GM21619 (cell line): ENCODE results near the gene DHX30.

ENCODE experiments used
- ATAC-seq: cut with Tn5 transposase; IDR thresholded peaks from one replicate; pipeline ENCODE4 v1.9.1; 2021; ENCODE audit not compliant: unreplicated experiment

DHX30 gene

GRCh38 chr3:47851888-47852603, 49.1 kb downstream of the DHX30 start:
- no peak for ATAC-seq

DNA sequence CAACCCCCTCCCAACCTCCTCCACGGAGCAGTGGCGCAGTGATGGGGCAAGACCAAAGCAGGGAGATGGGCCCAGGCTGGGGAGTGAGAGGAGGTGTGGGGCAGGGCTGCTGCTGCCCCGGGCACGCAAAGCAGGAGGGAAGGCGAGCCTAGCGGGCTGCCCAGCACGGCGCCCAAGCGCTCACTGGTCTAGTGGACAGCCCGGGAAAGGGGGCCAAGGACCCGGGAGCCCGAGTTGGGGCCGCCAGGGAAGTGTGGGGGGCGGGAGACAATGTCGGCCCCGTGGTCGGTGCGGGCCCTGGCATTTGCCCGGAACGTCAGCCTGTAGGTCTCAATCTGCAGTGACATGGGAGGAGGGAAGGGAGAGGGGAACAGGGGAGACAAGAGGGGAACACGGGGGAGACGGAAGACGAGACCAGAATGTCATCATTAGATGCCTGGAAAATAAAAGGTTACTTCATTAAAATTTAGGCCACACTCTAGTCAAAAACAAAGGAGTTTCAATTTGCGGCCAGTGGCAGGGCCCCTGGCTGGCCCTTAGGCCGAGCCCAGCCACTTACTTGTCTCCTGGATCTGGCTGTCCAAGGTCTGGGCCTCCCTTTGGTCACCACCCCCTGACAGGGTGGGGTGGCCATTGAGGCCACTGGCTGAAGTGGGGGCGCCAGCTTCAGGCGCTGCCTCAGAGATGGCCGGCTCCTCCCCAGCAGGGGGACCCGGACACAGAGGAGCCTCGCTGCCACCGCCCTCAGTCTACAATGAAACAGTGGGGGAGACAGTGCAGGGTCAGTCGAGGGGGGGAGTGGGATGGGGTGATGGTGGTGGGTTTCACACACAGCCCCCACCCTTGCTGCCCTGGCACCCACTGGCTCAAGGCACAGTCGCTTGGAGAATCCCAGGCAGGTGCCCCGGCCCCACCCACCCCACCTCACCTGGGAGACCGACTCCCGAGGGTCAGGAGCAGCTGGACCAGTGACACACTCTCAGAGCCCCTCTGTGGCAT, 50.0 kb downstream of the DHX30 start:
- no peak for ATAC-seq

DNA sequence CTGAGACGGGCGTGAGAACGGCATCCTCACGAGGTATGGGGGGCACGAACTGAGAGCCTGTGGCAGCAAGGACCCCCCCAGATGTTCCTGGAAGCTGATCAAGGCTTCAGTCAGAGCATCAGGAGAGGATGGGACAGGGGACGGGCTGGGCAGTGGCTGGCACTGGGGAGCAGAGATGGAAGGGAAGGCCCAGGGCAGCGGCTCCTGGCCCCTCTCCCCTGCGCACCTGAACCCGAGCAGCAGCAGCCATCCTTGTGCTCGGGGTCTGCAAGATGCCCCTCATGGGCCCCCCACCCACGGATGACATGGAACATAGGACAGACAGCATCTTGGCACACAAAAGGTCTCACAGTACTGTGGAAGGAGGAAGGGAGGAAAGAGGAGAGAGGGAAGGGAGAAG, 51.3 kb downstream of the DHX30 start:
- ATAC-seq: no peak

- no peak for ATAC-seq
Measured at GRCh38 chr3:47854720-47855455, 52.0 kb downstream of the DHX30 start.

DNA sequence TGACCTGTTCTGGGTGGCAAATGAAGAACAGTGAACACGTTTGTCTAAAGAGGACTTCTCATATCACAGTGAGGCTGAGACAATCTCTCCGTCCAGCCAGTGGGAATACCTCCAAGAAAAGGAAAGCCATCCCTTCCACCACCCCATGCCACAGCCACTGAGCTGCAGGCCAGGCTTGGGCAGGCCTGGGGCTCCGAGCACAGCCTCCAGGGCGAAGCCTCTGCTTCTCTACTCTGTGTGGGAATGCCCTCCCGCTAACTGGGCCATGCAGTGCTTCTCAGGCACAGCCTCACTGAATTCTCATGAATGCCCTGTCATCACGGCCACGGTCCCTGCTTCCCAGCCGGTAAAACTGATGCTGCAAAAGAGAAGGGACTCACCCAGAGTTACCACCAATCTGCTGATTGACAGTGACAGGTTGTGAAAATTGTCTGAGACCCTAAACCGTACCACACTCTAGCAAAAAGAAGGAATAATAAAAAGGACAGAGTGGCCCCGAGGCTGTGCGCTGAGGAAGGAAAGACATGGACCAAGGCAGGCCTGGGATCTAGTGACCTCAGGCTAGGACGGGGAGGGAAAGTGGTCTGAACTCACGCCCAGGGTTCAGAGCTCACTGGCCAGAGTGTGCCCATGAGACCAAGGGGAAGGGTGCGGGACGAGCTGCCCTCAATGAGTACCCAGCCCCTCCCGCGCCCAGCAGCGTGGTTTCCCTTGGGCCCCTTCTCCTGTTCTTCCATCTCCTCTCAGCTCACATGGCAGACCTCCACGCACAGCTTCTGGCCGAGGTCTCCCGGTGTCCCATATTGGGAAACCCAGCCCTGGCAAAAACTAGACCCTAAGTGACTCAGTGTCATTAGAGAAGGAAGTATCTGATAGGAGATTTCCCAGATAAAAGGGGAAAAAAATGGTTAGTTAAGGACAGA, 52.8 kb downstream of the DHX30 start:
- ATAC-seq: no peak

GRCh38 chr3:47856669-47857068, 53.7 kb downstream of the DHX30 start:
- no peak for ATAC-seq

- ATAC-seq: no peak
Measured at GRCh38 chr3:47857151-47857550, 54.2 kb downstream of the DHX30 start.

DNA sequence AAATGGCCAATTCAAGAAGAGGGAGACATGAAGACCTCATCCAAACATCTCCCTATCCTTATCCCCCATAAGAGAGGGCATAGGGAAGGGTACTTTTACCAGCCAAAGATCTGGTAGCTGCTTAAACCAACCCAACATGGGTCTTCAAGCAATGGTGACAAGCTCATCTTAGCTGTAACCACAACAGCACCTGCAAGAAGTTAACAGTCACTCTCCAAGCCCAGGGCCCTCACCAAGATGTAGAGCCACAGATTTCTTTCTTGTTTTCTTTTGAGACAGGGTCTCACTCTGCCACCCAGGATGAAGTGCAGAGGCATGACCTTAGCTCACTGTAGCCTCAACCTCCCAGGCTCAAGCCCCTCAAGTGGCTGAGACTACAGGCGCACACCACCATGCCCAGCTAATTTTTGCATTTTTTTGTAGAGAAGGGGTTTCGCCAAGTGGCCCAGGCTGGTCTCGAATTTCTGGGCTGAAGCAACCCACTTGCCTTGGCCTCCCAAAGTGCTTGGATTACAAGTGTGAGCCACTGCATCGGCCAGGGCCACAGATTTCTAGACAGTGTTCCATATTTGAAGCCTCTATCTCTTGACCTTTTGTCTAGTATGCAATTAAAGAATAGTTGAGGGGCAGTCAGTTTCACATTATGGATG, 57.1 kb downstream of the DHX30 start:
- no peak for ATAC-seq

DNA sequence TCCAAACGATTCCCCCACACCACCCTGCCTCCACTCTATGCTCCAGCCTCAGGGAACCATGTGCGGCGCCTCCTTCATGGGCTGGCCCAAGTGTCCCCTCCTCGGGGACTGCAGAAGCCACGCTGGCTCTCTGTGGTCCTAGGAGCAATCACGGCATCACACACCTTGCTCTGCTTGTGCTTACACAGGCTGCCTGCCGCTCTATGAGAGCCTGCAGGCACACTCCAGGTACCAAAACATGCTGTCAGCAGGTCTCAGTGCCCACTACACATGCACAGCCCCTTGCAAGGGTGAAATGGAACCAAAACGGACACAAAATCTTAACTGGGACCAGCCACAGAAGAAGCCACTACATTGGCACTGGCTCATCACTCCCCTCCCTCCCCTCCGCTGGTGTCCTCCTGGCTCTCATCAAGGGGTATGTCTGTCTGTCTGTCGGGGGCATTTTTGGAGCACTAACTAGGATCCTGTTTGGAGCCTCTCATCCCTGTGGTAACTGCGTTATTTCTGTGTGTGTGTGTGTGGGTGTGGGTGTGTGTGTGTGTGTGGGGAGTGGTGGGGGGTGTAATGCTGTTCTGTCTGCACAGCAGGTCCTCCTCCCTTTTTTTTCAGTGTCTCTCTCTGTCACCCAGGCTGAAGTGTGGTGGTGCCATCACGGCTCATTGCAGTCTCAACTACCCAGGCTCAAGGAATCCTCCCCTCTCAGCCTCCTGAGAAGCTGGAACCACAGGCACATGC, 60.6 kb downstream of the DHX30 start:
- no peak for ATAC-seq

DNA sequence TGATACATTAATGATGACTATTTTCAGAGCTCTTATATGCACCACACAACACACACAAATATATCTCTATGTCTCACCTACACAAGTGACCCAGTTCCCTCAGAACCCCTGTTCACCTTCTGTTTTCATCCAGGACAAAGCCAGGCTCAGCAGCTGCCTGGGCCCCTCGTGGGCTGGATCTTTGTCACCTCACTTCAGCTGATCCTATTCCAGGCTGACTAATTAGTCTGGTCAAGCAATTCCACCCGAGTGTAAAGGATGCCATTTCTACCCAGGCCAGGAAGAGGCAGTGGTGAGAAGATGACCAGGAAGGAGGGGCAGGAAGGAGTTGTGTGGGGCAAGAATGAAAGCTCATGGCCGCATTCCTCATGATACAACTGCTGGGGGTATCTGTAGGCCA, 62.3 kb downstream of the DHX30 start:
- ATAC-seq: no peak

- ATAC-seq: no peak
Measured at GRCh38 chr3:47867451-47868044, 64.6 kb downstream of the DHX30 start.

DNA sequence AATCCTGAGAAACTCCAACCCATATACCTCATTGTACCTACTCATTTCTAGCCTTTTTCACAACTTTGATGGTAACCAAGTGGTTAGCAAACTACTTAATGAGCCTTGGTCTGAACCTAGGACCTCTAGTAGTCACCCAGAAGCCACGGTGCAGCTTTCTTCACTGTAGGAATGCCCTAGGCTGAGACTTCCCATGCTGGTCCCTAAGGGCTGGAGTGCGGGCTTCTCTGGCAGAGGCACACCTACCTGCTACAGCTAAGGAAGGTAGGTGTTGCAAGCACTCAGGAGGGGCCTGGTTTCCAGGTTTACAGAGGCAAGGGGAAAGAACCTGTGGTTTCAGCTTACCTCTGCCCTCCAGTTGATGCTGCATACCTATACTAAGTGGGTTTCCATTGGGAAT, 65.4 kb downstream of the DHX30 start:
- ATAC-seq: no peak

DNA sequence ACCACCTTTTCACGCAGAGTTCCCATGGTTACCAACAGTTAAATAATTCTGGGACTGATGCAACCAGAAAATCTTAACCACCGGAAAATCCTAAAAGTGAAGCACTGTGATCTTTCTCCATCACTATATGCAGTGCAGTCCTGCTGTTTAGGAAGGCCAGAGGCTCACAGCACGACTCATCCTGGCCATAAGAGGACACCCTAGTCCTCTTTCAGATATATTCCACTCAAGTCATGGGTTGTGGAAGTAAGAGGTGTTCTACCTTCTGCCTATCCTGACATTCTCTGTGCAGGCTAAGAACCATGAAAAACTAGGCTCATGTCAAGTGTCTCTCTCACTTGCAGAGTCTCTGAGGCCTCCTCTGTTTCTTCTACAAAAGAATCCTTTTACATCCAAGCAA, 67.2 kb downstream of the DHX30 start:
- no peak for ATAC-seq

GRCh38 chr3:47870702-47871260, 67.8 kb downstream of the DHX30 start:
- ATAC-seq: no peak

DNA sequence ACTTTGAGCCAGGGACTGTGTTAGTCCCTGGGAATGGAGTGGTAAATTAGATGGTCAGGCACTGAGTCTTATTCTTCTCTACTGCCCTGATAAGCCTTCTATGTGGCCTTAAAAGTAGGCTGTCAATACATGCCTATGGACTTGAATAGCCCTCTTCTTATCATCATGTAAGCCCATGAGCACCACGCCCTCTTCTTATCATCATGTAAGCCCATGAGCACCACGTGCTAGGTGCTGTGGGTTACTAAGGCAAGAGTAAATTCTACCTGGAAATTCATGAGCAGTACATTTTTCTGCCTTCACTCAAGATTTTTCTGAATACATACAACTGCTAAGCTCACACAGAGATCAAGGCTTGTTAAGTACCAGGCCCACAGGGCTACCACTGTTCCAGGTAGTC, 68.5 kb downstream of the DHX30 start:
- no peak for ATAC-seq

- ATAC-seq: no peak
Measured at GRCh38 chr3:47872916-47873315, 70.0 kb downstream of the DHX30 start.

DNA sequence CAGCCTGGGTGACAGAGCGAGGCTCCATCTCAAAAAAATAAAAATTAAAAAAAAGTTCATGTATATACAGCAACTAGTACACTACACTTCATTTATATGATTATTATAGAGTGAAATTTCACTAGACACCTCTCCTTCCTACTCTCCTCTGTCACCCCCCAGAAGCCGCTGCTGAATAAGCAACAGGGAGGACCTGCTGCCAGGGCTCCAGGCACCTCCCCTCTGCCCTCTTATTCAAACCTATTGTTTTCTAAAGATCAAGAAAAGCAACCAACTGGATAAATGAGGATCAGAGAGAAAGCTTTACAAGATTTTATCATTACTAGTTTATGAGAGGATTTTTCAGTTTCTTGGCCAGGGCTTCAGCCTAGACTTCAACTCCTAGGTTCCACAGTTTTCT, 71.5 kb downstream of the DHX30 start:
- no peak for ATAC-seq

DNA sequence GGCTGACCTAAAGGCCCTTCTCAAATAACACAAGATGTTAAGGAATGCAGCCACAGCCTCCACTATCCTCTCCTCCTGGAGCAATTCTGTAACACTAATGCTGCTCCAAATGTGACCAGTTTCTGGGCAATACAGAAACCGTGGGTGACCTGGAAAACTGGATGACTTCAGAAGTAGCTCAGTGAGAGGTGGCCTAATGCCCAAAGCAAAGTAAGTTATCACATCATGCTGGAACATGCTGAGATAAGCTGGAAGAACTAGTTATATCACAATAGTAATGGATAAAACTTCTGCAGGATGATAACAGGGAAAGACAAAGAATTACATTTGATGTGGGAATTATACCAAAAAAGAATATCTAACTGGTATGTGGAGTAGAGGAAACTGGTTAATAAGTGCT, 72.0 kb downstream of the DHX30 start:
- ATAC-seq: no peak

- no peak for ATAC-seq
Measured at GRCh38 chr3:47877290-47877689, 74.4 kb downstream of the DHX30 start.
